CD4-positive, alpha-beta T cell (primary cell): Measurements from ENCODE around the gene HLA-F. TPM values are rescaled to one million over a fixed set of nuclear protein-coding genes. Genes with fewer than 3 reads are reported as not detected.

Experiments used
- ATAC-seq: fragments of 200-7000 bp; cut with Tn5 transposase; one replicate; pipeline ENCODE4 v1.10.0; 2022; ENCODE audit warnings: mild to moderate bottlenecking; ENCODE audit not compliant: poor library complexity
- CTCF ChIA-PET: fragments of 350-600 bp; sonication (Branson Sonifier 250); formaldehyde crosslinking; loops from one replicate; lab custom pipeline; 2021; ENCODE audit warnings: antibody characterized with exemption, inconsistent platforms; lab: Charles Lee
- POLR2A ChIA-PET: fragments of 350-600 bp; sonication (Branson Sonifier 250); formaldehyde crosslinking; loops from one replicate; lab custom pipeline; 2021; ENCODE audit warnings: antibody characterized with exemption, inconsistent platforms; lab: Charles Lee
- DNase-seq, 14 experiments: peaks; one replicate each; pipeline ENCODE4 v3.0.0-alpha.2; 2013 to 2020; ENCODE audit warnings: mixed read lengths in 2 of 14
- H3K27ac ChIP-seq, 2 donors: one replicate each; pipeline versions ENCODE4 v1.5.1 to v1.7.0; 2013; ENCODE audit warnings: low read length in 2 of 2, low read depth in 1 of 2, mild to moderate bottlenecking in 1 of 2
- H3K27me3 ChIP-seq, 2 experiments: 1 replicate in 1 of 2; 2 replicates in 1 of 2; pipeline versions ENCODE4 v1.6.1 to v1.7.0; 2013; ENCODE audit warnings: low read length in 2 of 2, control low read depth in 1 of 2, mild to moderate bottlenecking in 1 of 2, moderate library complexity in 1 of 2; ENCODE audit not compliant: insufficient read depth in 2 of 2, control insufficient read depth in 1 of 2
- H3K36me3 ChIP-seq: one replicate; pipeline ENCODE4 v1.6.1; 2013; ENCODE audit warnings: low read length, control low read depth; ENCODE audit not compliant: insufficient read depth
- H3K4me1 ChIP-seq: one replicate; pipeline ENCODE4 v1.6.1; 2013; ENCODE audit warnings: low read length, control low read depth; ENCODE audit not compliant: insufficient read depth
- H3K4me3 ChIP-seq: one replicate; pipeline ENCODE4 v1.5.1; 2013; ENCODE audit warnings: mild to moderate bottlenecking, low read length, moderate library complexity
- H3K9me3 ChIP-seq, 2 experiments: 1 replicate in 1 of 2; 2 replicates in 1 of 2; pipeline versions ENCODE4 v1.6.1 to v1.7.0; 2013; ENCODE audit warnings: low read length in 2 of 2, mild to moderate bottlenecking in 2 of 2, control low read depth in 1 of 2, moderate library complexity in 1 of 2; ENCODE audit not compliant: control insufficient read depth in 1 of 2, insufficient read depth in 1 of 2
- H3K27ac Mint-ChIP-seq: one replicate; pipeline ENCODE4 v1.8.0; 2020; ENCODE audit warnings: mixed read lengths
- H3K27me3 Mint-ChIP-seq: one replicate; pipeline ENCODE4 v1.8.0; 2021; ENCODE audit warnings: mixed read lengths
- H3K36me3 Mint-ChIP-seq: one replicate; pipeline ENCODE4 v1.8.0; 2021; ENCODE audit warnings: low read depth, mixed read lengths
- H3K4me1 Mint-ChIP-seq: one replicate; pipeline ENCODE4 v1.8.0; 2021; ENCODE audit warnings: low read depth, mixed read lengths
- H3K4me3 Mint-ChIP-seq: one replicate; pipeline ENCODE4 v1.8.0; 2020; ENCODE audit warnings: mild to moderate bottlenecking, mixed read lengths
- H3K9me3 Mint-ChIP-seq: one replicate; pipeline ENCODE4 v1.8.0; 2020; ENCODE audit warnings: mixed read lengths
- intact Hi-C, 2 experiments: fragments of 100-400 bp; cut with DNase I in 1 of 2; cut with micrococcal nuclease in 1 of 2; formaldehyde crosslinking; loops; one replicate each; pipeline versions ENCODE4 v1.15.1 to v1.9.0; 2023 to 2025; cut with DNase I, micrococcal nuclease
- total RNA-seq, 174 experiments: library from RNA in 2 of 174; stranded (reverse) in 2 of 174; gene quantifications; one replicate each; pipeline ENCODE4 v1.2.3 and lab custom pipeline; 2021 to 2026
- TF ChIP-seq, protein P1 (sequence below): fragments of 200-600 bp; IDR thresholded peaks from one replicate; pipeline ENCODE4 v1.8.0; 2022; ENCODE audit warnings: antibody characterized with exemption, mild to moderate bottlenecking

Gene HLA-F
- total RNA-seq, 2 experiments from 2014 or later, result 560 TPM

DNA sequence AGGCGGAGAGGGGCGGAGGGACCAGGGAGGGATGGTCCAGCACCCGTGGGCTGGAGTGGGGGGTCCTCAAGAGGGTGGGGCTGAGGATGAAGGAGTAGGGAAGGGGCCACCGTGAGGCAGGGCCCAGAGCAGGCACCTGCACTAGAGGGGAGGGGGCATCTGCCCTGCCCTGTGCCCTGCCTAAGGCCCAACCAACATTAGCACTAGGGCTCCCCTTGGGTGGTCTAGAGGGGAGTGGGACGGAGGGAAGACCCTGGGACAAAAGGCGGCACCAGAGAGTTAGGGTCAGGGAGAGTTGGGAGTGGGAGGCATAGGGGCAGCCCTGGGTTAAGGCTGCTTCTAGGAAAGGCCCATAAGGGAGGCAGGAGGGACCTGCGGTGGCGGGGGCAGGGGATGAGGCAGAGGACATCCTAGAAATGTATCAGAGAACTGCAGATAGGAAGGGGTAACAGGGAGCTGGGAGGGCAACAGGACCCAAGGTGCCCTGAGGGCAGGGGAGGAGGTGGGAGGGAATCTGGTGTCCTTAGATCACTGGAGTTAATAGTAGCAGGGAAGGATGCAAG is 24.5 kb downstream of the HLA-F start:
- Mint-ChIP-seq H3K36me3 (peaks cover 11% of the 10 kb centered on the region), H3K9me3 (no peaks in the 10 kb centered on the region), H3K27ac (peak overlapping the region; percentile 31), H3K4me1 (peaks cover 49% of the 10 kb centered on the region), H3K4me3 (peak overlapping the region; percentile 99), H3K27me3 (no peaks in the 10 kb centered on the region)
- TF ChIP-seq, protein P1, sequence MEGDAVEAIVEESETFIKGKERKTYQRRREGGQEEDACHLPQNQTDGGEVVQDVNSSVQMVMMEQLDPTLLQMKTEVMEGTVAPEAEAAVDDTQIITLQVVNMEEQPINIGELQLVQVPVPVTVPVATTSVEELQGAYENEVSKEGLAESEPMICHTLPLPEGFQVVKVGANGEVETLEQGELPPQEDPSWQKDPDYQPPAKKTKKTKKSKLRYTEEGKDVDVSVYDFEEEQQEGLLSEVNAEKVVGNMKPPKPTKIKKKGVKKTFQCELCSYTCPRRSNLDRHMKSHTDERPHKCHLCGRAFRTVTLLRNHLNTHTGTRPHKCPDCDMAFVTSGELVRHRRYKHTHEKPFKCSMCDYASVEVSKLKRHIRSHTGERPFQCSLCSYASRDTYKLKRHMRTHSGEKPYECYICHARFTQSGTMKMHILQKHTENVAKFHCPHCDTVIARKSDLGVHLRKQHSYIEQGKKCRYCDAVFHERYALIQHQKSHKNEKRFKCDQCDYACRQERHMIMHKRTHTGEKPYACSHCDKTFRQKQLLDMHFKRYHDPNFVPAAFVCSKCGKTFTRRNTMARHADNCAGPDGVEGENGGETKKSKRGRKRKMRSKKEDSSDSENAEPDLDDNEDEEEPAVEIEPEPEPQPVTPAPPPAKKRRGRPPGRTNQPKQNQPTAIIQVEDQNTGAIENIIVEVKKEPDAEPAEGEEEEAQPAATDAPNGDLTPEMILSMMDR, result no peak
- Histone ChIP-seq H3K36me3 (peaks cover 17% of the 10 kb centered on the region), H3K9me3 (no peaks in the 10 kb centered on the region), H3K4me3 (peak overlapping the region; percentile 80), H3K4me1 (peaks cover 36% of the 10 kb centered on the region), H3K27ac (no peak overlapping the region), H3K27me3 (no peaks in the 10 kb centered on the region)
- ATAC-seq (no peak), DNase-seq (no peak)
- CTCF ChIA-PET, result interaction anchor here (0.6 to 8.5 kb wide), 3 partner anchors 12 to 373 kb away, joined by 5 to 82 read pairs (median 11); no protein-coding TSS in a partner anchor
- intact Hi-C loops, result no loop called here
- POLR2A ChIA-PET, result interaction anchor here (0.7 to 3.1 kb wide), 6 partner anchors 10 to 98 kb away, joined by 3 to 37 read pairs (median 10); no protein-coding TSS in a partner anchor

DNA sequence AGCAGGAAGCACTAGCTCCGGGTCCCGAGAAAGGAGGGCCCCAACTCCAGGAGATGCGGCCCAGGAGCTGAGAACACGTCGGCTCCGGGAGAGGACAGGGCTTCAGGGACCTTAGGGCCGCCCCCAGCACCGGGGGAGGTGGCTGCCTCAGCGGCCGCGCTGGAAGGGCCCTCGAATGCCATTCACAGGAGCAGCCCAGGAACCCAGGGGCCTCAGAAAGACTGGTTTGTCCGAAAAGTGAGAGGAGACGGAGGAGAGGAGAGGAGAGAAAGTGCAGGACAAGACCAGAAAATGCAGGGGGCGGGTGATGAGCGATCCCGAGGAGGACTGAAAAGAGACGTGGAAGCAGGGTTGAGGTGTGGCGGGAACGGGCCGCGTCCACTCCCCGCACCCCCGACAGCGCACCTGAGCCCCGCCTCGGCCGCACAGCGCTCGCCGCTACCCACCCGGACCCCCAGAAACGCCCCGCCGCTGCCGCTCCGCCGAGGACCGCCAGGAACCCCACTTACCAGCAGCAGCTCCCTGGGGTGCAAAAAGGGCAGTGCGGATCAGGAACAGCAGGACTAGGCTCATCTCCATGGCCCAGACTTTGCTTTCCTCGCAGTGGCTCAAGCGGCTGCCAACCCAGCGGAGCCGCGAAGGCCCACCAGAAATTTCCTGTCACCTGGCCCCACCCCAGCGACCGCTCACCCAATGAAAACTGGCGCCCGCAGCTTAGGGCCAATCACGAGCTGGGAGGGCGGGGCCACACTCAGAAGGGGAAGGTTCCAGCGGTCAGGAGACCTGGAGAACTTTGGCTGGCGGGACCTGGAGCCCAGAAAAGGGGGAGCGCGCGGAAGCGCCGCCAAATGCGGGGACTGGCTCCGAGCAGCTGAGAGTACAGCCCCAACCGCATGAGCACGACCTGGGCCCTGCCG is 25.4 kb downstream of the HLA-F start:
- TF ChIP-seq, protein P1, result no peak
- Mint-ChIP-seq H3K4me3 (peak overlapping the region; percentile 99), H3K4me1 (peaks cover 57% of the 10 kb centered on the region), H3K9me3 (no peaks in the 10 kb centered on the region), H3K27me3 (no peaks in the 10 kb centered on the region), H3K27ac (peak overlapping the region; percentile 31), H3K36me3 (peaks cover 16% of the 10 kb centered on the region)
- peak overlapping the region; percentile 80 for H3K4me3 ChIP-seq
- peak overlapping the region in 1 of 2 donors; percentile 16 for H3K27ac ChIP-seq
- peaks cover 36% of the 10 kb centered on the region for H3K4me1 ChIP-seq
- intact Hi-C loops, result no loop called here
- H3K36me3 ChIP-seq, result peaks cover 13% of the 10 kb centered on the region
- DNase-seq (peak; percentile 69 to 91 (median 80)), ATAC-seq (peak; percentile 79)
- no peaks in the 10 kb centered on the region for H3K27me3 ChIP-seq
- H3K9me3 ChIP-seq, result no peaks in the 10 kb centered on the region
- CTCF ChIA-PET, result interaction anchor here (0.6 to 8.5 kb wide), 7 partner anchors 13 to 372 kb away, joined by 3 to 82 read pairs (median 5); no protein-coding TSS in a partner anchor
- POLR2A ChIA-PET, result interaction anchor here (0.5 to 3.1 kb wide), 22 partner anchors 10 to 1045 kb away, joined by 3 to 37 read pairs (median 3); partner anchors contain the start of genes HLA-A, HLA-F, POLR1H and TRIM26

DNA sequence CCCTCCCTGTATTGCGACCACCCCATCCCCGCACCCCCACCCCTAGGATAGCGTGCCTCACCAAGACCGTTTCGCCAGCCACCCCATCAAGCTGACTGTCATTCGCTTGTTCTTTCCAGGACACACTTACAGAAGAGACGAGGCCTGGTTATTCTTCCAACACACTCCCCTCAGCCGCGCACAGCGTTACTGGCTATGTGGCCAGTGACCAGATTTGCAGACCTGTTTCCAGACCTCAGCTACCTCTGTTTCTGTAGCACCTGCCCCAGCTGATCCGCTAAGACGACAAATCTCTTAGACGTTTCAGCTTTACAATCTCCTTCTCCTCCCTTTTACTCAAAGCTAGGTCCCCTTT is 26.1 kb downstream of the HLA-F start:
- Histone ChIP-seq H3K36me3 (peaks cover 9% of the 10 kb centered on the region), H3K4me3 (peak overlapping the region; percentile 80), H3K27me3 (no peaks in the 10 kb centered on the region), H3K27ac (peak overlapping the region in 1 of 2 donors; percentile 16), H3K9me3 (no peaks in the 10 kb centered on the region), H3K4me1 (peaks cover 36% of the 10 kb centered on the region)
- TF ChIP-seq, protein P1, result no peak
- Mint-ChIP-seq H3K4me3 (peak overlapping the region; percentile 99), H3K27me3 (no peaks in the 10 kb centered on the region), H3K36me3 (peaks cover 16% of the 10 kb centered on the region), H3K4me1 (peaks cover 58% of the 10 kb centered on the region), H3K9me3 (no peaks in the 10 kb centered on the region), H3K27ac (peak overlapping the region; percentile 31)
- CTCF ChIA-PET, result interaction anchor here (1.1 to 8.5 kb wide), 6 partner anchors 13 to 99 kb away, joined by 3 to 82 read pairs (median 6); no protein-coding TSS in a partner anchor
- ATAC-seq (no peak), DNase-seq (no peak)
- intact Hi-C loops, result no loop called here
- POLR2A ChIA-PET, result interaction anchor here (0.7 to 3.1 kb wide), 18 partner anchors 9 to 911 kb away, joined by 3 to 37 read pairs (median 4); partner anchors contain the start of genes HLA-A, HLA-F, POLR1H and TRIM26
